Measurements from ENCODE around the gene KIDINS220.

KIDINS220 gene

GRCh38 chr2:8743261-8743660, 94.2 kb downstream of the KIDINS220 start:
- Histone ChIP-seq H3K4me2 (no peak overlapping the region), H4K20me1 (ENCODE audit: insufficient read depth) (no peaks in the 10 kb centered on the region), H3K4me3 (IDR thresholded peaks at IDR 0.05; ENCODE audit: insufficient read depth, low read depth, low read length) (no peak overlapping the region), H2AFZ (ENCODE audit: low read depth) (no peak overlapping the region), H3K9ac (no peak overlapping the region), H3K4me1 (ENCODE audit: low read depth, poor library complexity, severe bottlenecking) (no peaks in the 10 kb centered on the region), H3K79me2 (ENCODE audit: insufficient read depth, low read depth) (no peaks in the 10 kb centered on the region), H3K27me3 (ENCODE audit: insufficient read depth, low read depth) (no peaks in the 10 kb centered on the region), H3K27ac (no peak overlapping the region), H3K36me3 (ENCODE audit: insufficient read depth) (no peaks in the 10 kb centered on the region)
- no peak for TF ChIP-seq CTCF (conservative IDR thresholded peaks at IDR 0.05; ENCODE audit: low read depth, low read length)

GRCh38 chr2:8740136-8740535, 97.3 kb downstream of the KIDINS220 start:
- Histone ChIP-seq H3K9ac (no peak overlapping the region), H3K27ac (no peak overlapping the region), H3K36me3 (ENCODE audit: insufficient read depth) (no peaks in the 10 kb centered on the region), H4K20me1 (ENCODE audit: insufficient read depth) (no peaks in the 10 kb centered on the region), H3K27me3 (ENCODE audit: insufficient read depth, low read depth) (no peaks in the 10 kb centered on the region), H2AFZ (ENCODE audit: low read depth) (no peak overlapping the region), H3K4me1 (ENCODE audit: low read depth, poor library complexity, severe bottlenecking) (no peaks in the 10 kb centered on the region), H3K4me3 (IDR thresholded peaks at IDR 0.05; ENCODE audit: insufficient read depth, low read depth, low read length) (no peak overlapping the region), H3K4me2 (no peak overlapping the region), H3K79me2 (ENCODE audit: insufficient read depth, low read depth) (no peaks in the 10 kb centered on the region)
- TF ChIP-seq CTCF (conservative IDR thresholded peaks at IDR 0.05; ENCODE audit: low read depth, low read length), result no peak

GRCh38 chr2:8737571-8738175, 99.7 kb downstream of the KIDINS220 start:
- H3K4me3 ChIP-seq (IDR thresholded peaks at IDR 0.05; ENCODE audit: insufficient read depth, low read depth, low read length), result no peak overlapping the region
- H3K27ac ChIP-seq, result no peak overlapping the region
- no peaks in the 10 kb centered on the region for H3K4me1 ChIP-seq (ENCODE audit: low read depth, poor library complexity, severe bottlenecking)
- no peak for TF ChIP-seq CTCF (conservative IDR thresholded peaks at IDR 0.05; ENCODE audit: low read depth, low read length)
- no peak overlapping the region for H3K4me2 ChIP-seq
- H4K20me1 ChIP-seq (ENCODE audit: insufficient read depth), result no peaks in the 10 kb centered on the region
- no peaks in the 10 kb centered on the region for H3K79me2 ChIP-seq (ENCODE audit: insufficient read depth, low read depth)
- no peak overlapping the region for H2AFZ ChIP-seq (ENCODE audit: low read depth)
- no peaks in the 10 kb centered on the region; the same call in 1 of the 2 replicates for H3K36me3 ChIP-seq (ENCODE audit: insufficient read depth)
- H3K27me3 ChIP-seq (ENCODE audit: insufficient read depth, low read depth), result no peaks in the 10 kb centered on the region
- H3K9ac ChIP-seq, result no peak overlapping the region

GRCh38 chr2:8732601-8733000, 104.8 kb downstream of the KIDINS220 start:
- H3K4me1 ChIP-seq (ENCODE audit: low read depth, poor library complexity, severe bottlenecking), result no peaks in the 10 kb centered on the region
- no peak overlapping the region for H3K9ac ChIP-seq
- H3K27me3 ChIP-seq (ENCODE audit: insufficient read depth, low read depth), result no peaks in the 10 kb centered on the region
- no peaks in the 10 kb centered on the region; the same call in 1 of the 2 replicates for H3K36me3 ChIP-seq (ENCODE audit: insufficient read depth)
- H4K20me1 ChIP-seq (ENCODE audit: insufficient read depth), result no peaks in the 10 kb centered on the region
- no peak overlapping the region for H2AFZ ChIP-seq (ENCODE audit: low read depth)
- no peak overlapping the region for H3K4me2 ChIP-seq
- TF ChIP-seq CTCF (conservative IDR thresholded peaks at IDR 0.05; ENCODE audit: low read depth, low read length), result no peak
- no peak overlapping the region for H3K4me3 ChIP-seq (IDR thresholded peaks at IDR 0.05; ENCODE audit: insufficient read depth, low read depth, low read length)
- H3K27ac ChIP-seq, result no peak overlapping the region
- no peaks in the 10 kb centered on the region for H3K79me2 ChIP-seq (ENCODE audit: insufficient read depth, low read depth)
